SKM-1 (cell line): Measurements from ENCODE around the gene ITPR2.
"Not testable (repeated sequence)": the region's sequence is repeated elsewhere in the genome, so short reads cannot be mapped to it uniquely, and the experiment has no call there.

Experiments used
- DNase-seq: peaks from one replicate; lab custom pipeline; 2025; ENCODE audit not compliant: unreplicated experiment; lab: John Stamatoyannopoulos, UW

The ITPR2 gene

GRCh38 chr12:26533211-26533610, 299.8 kb downstream of the ITPR2 start:
- DNase-seq, result no peak

- DNase-seq, result no peak
Measured at GRCh38 chr12:26530461-26530860, 302.5 kb downstream of the ITPR2 start.

GRCh38 chr12:26528943-26529342, 304.1 kb downstream of the ITPR2 start:
- DNase-seq, result no peak

GRCh38 chr12:26527682-26528081, 305.3 kb downstream of the ITPR2 start:
- DNase-seq, result no peak

- no peak for DNase-seq
Measured at GRCh38 chr12:26524862-26525465, 308.0 kb downstream of the ITPR2 start.

- no peak for DNase-seq
Measured at GRCh38 chr12:26523708-26524150, 309.3 kb downstream of the ITPR2 start.

GRCh38 chr12:26520869-26521268, 312.1 kb downstream of the ITPR2 start:
- no peak for DNase-seq

GRCh38 chr12:26520109-26520508, 312.9 kb downstream of the ITPR2 start:
- no peak for DNase-seq

- no peak for DNase-seq
Measured at GRCh38 chr12:26519462-26519861, 313.5 kb downstream of the ITPR2 start.

GRCh38 chr12:26517320-26517719, 315.7 kb downstream of the ITPR2 start:
- DNase-seq, result not testable (repeated sequence)

GRCh38 chr12:26514364-26514763, 318.6 kb downstream of the ITPR2 start:
- no peak for DNase-seq

GRCh38 chr12:26513363-26514043, 319.5 kb downstream of the ITPR2 start:
- no peak for DNase-seq

GRCh38 chr12:26512213-26512612, 320.8 kb downstream of the ITPR2 start:
- no peak for DNase-seq

GRCh38 chr12:26510354-26510674, 322.7 kb downstream of the ITPR2 start:
- DNase-seq, result no peak

- DNase-seq, result no peak
Measured at GRCh38 chr12:26507613-26508012, 325.4 kb downstream of the ITPR2 start.

GRCh38 chr12:26499979-26500640, 332.9 kb downstream of the ITPR2 start:
- no peak for DNase-seq

- no peak for DNase-seq
Measured at GRCh38 chr12:26496170-26496569, 336.8 kb downstream of the ITPR2 start.

GRCh38 chr12:26493656-26494055, 339.3 kb downstream of the ITPR2 start:
- no peak for DNase-seq

- DNase-seq, result no peak
Measured at GRCh38 chr12:26492406-26492805, 340.6 kb downstream of the ITPR2 start.

GRCh38 chr12:26489908-26490307, 343.1 kb downstream of the ITPR2 start:
- no peak for DNase-seq

- DNase-seq, result no peak
Measured at GRCh38 chr12:26488351-26488750, 344.6 kb downstream of the ITPR2 start.

- DNase-seq, result peak; percentile 60
Measured at GRCh38 chr12:26473291-26473690, 359.7 kb downstream of the ITPR2 start.
